Measurements from ENCODE around the gene ABCC4.

Gene ABCC4

DNA sequence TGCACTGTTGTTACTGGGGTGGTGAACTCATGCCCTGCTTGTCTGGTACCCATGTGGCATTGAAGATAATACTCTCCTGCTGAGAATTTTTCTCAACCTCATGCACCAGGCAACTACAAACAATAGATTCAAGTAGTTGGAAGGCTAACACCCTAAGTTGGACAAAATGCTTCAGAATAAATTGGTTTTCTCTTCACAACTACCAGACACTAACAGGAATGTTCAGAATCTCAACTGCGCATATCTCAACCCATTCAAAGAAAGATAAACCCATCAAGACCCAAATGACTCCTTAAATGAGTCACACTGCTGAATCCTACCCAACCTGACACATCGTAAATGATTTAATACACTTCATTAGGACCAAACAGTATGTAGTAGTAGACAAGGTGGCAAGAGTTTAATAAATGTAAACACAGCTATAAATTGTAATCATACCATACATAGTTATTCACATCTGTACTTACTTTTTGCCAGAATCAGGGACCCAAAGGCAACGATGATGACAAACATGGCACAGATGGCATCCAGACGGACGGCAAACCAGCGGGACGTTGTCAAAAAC is 227.4 kb downstream of the ABCC4 start:
- POLR2A ChIA-PET = no interaction called here
- 97% methylated on average over 5 of the region's 7 CpGs for WGBS (ENCODE audit: insufficient coverage)
- no peak for DNase-seq
- Histone ChIP-seq H3K4me3 (ENCODE audit: control insufficient read depth in 1 of 7, extremely low read depth in 1 of 7, insufficient read depth in 4 of 7, low read depth in 2 of 7, low read length in 6 of 7) (no peak overlapping the region), H3K4me1 (ENCODE audit: control extremely low read depth in 1 of 4, control insufficient read depth in 4 of 4, insufficient read depth in 4 of 4, low read length in 3 of 4) (no peaks in the 10 kb centered on the region), H3K9me3 (ENCODE audit: control extremely low read depth in 1 of 5, control insufficient read depth in 4 of 5, insufficient read depth in 2 of 5, low read depth in 1 of 5, low read length in 4 of 5) (peaks cover 0 to 6% (median 3%) of the 10 kb centered on the region in 5 experiments), H3K27me3 (replicated peaks in 2 of 5; ENCODE audit: control insufficient read depth in 4 of 5, insufficient read depth in 5 of 5, low read length in 4 of 5) (no peaks in the 10 kb centered on the region), H3K27ac (ENCODE audit: insufficient read depth in 1 of 2, low read depth in 1 of 2, low read length in 2 of 2, poor library complexity in 1 of 2, severe bottlenecking in 2 of 2) (no peak overlapping the region), H3K36me3 (ENCODE audit: control insufficient read depth in 4 of 4, insufficient read depth in 4 of 4, low read length in 3 of 4) (peaks cover 3 to 28% (median 11%) of the 10 kb centered on the region in 4 experiments)
- CTCF ChIA-PET = no interaction called here

- Histone ChIP-seq H3K4me3 (ENCODE audit: control insufficient read depth in 1 of 7, extremely low read depth in 1 of 7, insufficient read depth in 4 of 7, low read depth in 2 of 7, low read length in 6 of 7) (no peak overlapping the region), H3K36me3 (ENCODE audit: control insufficient read depth in 4 of 4, insufficient read depth in 4 of 4, low read length in 3 of 4) (peaks cover 6 to 24% (median 12%) of the 10 kb centered on the region in 4 experiments), H3K27ac (ENCODE audit: insufficient read depth in 1 of 2, low read depth in 1 of 2, low read length in 2 of 2, poor library complexity in 1 of 2, severe bottlenecking in 2 of 2) (no peak overlapping the region), H3K9me3 (ENCODE audit: control extremely low read depth in 1 of 5, control insufficient read depth in 4 of 5, insufficient read depth in 2 of 5, low read depth in 1 of 5, low read length in 4 of 5) (peaks cover 0 to 6% (median 3%) of the 10 kb centered on the region in 5 experiments), H3K27me3 (replicated peaks in 2 of 5; ENCODE audit: control insufficient read depth in 4 of 5, insufficient read depth in 5 of 5, low read length in 4 of 5) (no peaks in the 10 kb centered on the region), H3K4me1 (ENCODE audit: control extremely low read depth in 1 of 4, control insufficient read depth in 4 of 4, insufficient read depth in 4 of 4, low read length in 3 of 4) (no peaks in the 10 kb centered on the region)
- CTCF ChIA-PET = interaction anchor here (0.5 to 1.2 kb wide), 2 partner anchors 767 to 1990 kb away, joined by 3 read pairs; no protein-coding TSS in a partner anchor
- DNase-seq = no peak
- POLR2A ChIA-PET = no interaction called here
- 100% methylated on average over 1 of the region's 3 CpGs for WGBS (ENCODE audit: insufficient coverage)
Measured at GRCh38 chr13:95067303-95067702, 233.9 kb downstream of the ABCC4 start.

DNA sequence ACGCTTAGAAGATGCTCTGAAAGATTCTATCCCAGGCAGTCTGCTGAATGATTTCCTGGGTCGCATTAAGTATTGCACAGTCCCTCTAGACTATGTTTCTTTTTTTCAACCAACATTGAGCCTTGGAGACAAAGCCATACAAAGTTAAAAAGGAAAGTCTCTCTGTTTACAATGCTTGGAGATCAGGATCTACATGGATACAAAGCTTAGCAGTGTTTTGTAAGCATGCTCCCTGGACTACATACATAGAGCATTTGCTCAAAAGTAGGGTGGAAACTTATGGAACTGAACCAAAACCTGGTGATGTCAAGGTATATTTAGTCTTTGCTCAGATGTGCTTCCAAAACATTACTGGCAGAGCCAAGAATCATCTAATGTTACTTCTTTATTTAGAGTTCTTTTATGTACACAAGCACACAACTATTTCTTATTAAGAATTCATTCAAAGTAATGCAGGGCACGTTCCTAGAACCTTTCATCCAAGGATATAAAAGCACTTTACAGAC is 241.2 kb downstream of the ABCC4 start:
- ChIA-PET CTCF (no interaction called here), POLR2A (no interaction called here)
- no peak for DNase-seq
- Histone ChIP-seq H3K4me3 (ENCODE audit: control insufficient read depth in 1 of 7, extremely low read depth in 1 of 7, insufficient read depth in 4 of 7, low read depth in 2 of 7, low read length in 6 of 7) (no peak overlapping the region), H3K9me3 (ENCODE audit: control extremely low read depth in 1 of 5, control insufficient read depth in 4 of 5, insufficient read depth in 2 of 5, low read depth in 1 of 5, low read length in 4 of 5) (no peaks in the 10 kb centered on the region), H3K4me1 (ENCODE audit: control extremely low read depth in 1 of 4, control insufficient read depth in 4 of 4, insufficient read depth in 4 of 4, low read length in 3 of 4) (no peaks in the 10 kb centered on the region), H3K27me3 (replicated peaks in 2 of 5; ENCODE audit: control insufficient read depth in 4 of 5, insufficient read depth in 5 of 5, low read length in 4 of 5) (no peaks in the 10 kb centered on the region), H3K27ac (ENCODE audit: insufficient read depth in 1 of 2, low read depth in 1 of 2, low read length in 2 of 2, poor library complexity in 1 of 2, severe bottlenecking in 2 of 2) (no peak overlapping the region), H3K36me3 (ENCODE audit: control insufficient read depth in 4 of 4, insufficient read depth in 4 of 4, low read length in 3 of 4) (peaks cover 0 to 12% (median 2%) of the 10 kb centered on the region in 4 experiments)
- WGBS (ENCODE audit: insufficient coverage) = 96% methylated on average over 3 of the region's 3 CpGs

DNA sequence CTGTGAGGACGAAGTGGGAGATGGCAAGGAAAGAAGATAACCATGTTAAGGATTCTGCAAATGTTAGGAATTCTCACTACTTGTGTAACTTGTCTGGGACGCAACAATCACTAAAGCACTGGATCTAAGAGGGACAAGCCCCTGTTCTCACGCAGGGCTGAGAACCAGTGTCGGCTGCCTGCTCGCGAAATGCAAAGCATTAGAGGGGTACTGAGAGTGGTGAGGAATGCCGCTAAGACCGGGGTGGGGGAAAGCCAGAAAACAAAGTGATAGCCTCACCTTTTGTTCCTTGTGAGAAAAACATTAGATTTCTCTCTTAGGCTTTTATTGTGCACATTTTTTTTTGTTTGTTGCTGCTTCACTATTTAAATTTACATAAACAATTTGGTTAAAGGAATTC is 241.9 kb downstream of the ABCC4 start:
- ChIA-PET POLR2A (no interaction called here), CTCF (no interaction called here)
- H3K4me3 ChIP-seq (ENCODE audit: control insufficient read depth in 1 of 7, extremely low read depth in 1 of 7, insufficient read depth in 4 of 7, low read depth in 2 of 7, low read length in 6 of 7) = no peak overlapping the region
- peaks cover 0 to 12% (median 2%) of the 10 kb centered on the region in 4 experiments for H3K36me3 ChIP-seq (ENCODE audit: control insufficient read depth in 4 of 4, insufficient read depth in 4 of 4, low read length in 3 of 4)
- WGBS (ENCODE audit: insufficient coverage) = 100% methylated on average over 2 of the region's 8 CpGs
- H3K27me3 ChIP-seq (replicated peaks in 2 of 5; ENCODE audit: control insufficient read depth in 4 of 5, insufficient read depth in 5 of 5, low read length in 4 of 5) = no peaks in the 10 kb centered on the region
- H3K4me1 ChIP-seq (ENCODE audit: control extremely low read depth in 1 of 4, control insufficient read depth in 4 of 4, insufficient read depth in 4 of 4, low read length in 3 of 4) = no peaks in the 10 kb centered on the region
- DNase-seq = no peak
- no peaks in the 10 kb centered on the region for H3K9me3 ChIP-seq (ENCODE audit: control extremely low read depth in 1 of 5, control insufficient read depth in 4 of 5, insufficient read depth in 2 of 5, low read depth in 1 of 5, low read length in 4 of 5)
- H3K27ac ChIP-seq (ENCODE audit: insufficient read depth in 1 of 2, low read depth in 1 of 2, low read length in 2 of 2, poor library complexity in 1 of 2, severe bottlenecking in 2 of 2) = no peak overlapping the region

DNA sequence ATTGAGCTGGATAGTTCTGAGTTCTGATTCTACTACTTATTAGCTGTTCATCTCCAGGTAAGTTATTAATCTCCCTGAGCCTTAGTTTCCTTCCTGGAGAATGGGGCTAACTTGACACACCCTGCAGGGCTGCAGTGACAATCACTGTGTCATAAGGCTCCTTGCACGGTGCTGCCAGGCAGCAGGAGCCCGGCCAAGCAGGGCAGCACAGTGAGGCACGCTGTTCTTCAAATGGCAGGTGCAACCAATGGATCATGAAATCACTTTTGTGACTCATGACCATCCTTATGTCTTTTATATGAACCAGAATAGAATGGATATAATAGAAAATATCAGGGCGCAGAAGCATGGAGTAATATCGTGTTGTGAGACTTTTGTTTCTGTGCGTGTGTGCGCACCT is 242.6 kb downstream of the ABCC4 start:
- H3K36me3 ChIP-seq (ENCODE audit: control insufficient read depth in 4 of 4, insufficient read depth in 4 of 4, low read length in 3 of 4) = peaks cover 0 to 14% (median 2%) of the 10 kb centered on the region in 4 experiments
- no peaks in the 10 kb centered on the region for H3K9me3 ChIP-seq (ENCODE audit: control extremely low read depth in 1 of 5, control insufficient read depth in 4 of 5, insufficient read depth in 2 of 5, low read depth in 1 of 5, low read length in 4 of 5)
- 94% methylated on average over 7 of the region's 7 CpGs for WGBS (ENCODE audit: insufficient coverage)
- H3K27me3 ChIP-seq (replicated peaks in 2 of 5; ENCODE audit: control insufficient read depth in 4 of 5, insufficient read depth in 5 of 5, low read length in 4 of 5) = no peaks in the 10 kb centered on the region
- no peak for DNase-seq
- ChIA-PET POLR2A (no interaction called here), CTCF (no interaction called here)
- H3K27ac ChIP-seq (ENCODE audit: insufficient read depth in 1 of 2, low read depth in 1 of 2, low read length in 2 of 2, poor library complexity in 1 of 2, severe bottlenecking in 2 of 2) = no peak overlapping the region
- no peak overlapping the region for H3K4me3 ChIP-seq (ENCODE audit: control insufficient read depth in 1 of 7, extremely low read depth in 1 of 7, insufficient read depth in 4 of 7, low read depth in 2 of 7, low read length in 6 of 7)
- no peaks in the 10 kb centered on the region for H3K4me1 ChIP-seq (ENCODE audit: control extremely low read depth in 1 of 4, control insufficient read depth in 4 of 4, insufficient read depth in 4 of 4, low read length in 3 of 4)

- no peaks in the 10 kb centered on the region for H3K4me1 ChIP-seq (ENCODE audit: control extremely low read depth in 1 of 4, control insufficient read depth in 4 of 4, insufficient read depth in 4 of 4, low read length in 3 of 4)
- ChIA-PET CTCF (interaction anchor here (0.6 kb wide), 1 partner anchor 194 kb away, joined by 3 read pairs; no protein-coding TSS in a partner anchor), POLR2A (no interaction called here)
- no peaks in the 10 kb centered on the region for H3K27me3 ChIP-seq (replicated peaks in 2 of 5; ENCODE audit: control insufficient read depth in 4 of 5, insufficient read depth in 5 of 5, low read length in 4 of 5)
- WGBS (ENCODE audit: insufficient coverage) = 100% methylated on average over 1 of the region's 1 CpG
- no peak overlapping the region for H3K4me3 ChIP-seq (ENCODE audit: control insufficient read depth in 1 of 7, extremely low read depth in 1 of 7, insufficient read depth in 4 of 7, low read depth in 2 of 7, low read length in 6 of 7)
- peaks cover 0 to 8% (median 2%) of the 10 kb centered on the region in 4 experiments for H3K36me3 ChIP-seq (ENCODE audit: control insufficient read depth in 4 of 4, insufficient read depth in 4 of 4, low read length in 3 of 4)
- DNase-seq = no peak
- H3K27ac ChIP-seq (ENCODE audit: insufficient read depth in 1 of 2, low read depth in 1 of 2, low read length in 2 of 2, poor library complexity in 1 of 2, severe bottlenecking in 2 of 2) = no peak overlapping the region
- H3K9me3 ChIP-seq (ENCODE audit: control extremely low read depth in 1 of 5, control insufficient read depth in 4 of 5, insufficient read depth in 2 of 5, low read depth in 1 of 5, low read length in 4 of 5) = no peaks in the 10 kb centered on the region
Measured at GRCh38 chr13:95056266-95056665, 245.0 kb downstream of the ABCC4 start.

GRCh38 chr13:95050800-95051615 is 250.2 kb downstream of the ABCC4 start:
- no peaks in the 10 kb centered on the region for H3K9me3 ChIP-seq (ENCODE audit: control extremely low read depth in 1 of 5, control insufficient read depth in 4 of 5, insufficient read depth in 2 of 5, low read depth in 1 of 5, low read length in 4 of 5)
- H3K36me3 ChIP-seq (ENCODE audit: control insufficient read depth in 4 of 4, insufficient read depth in 4 of 4, low read length in 3 of 4) = peaks cover 0 to 2% (median 0%) of the 10 kb centered on the region in 4 experiments
- H3K27ac ChIP-seq (ENCODE audit: insufficient read depth in 1 of 2, low read depth in 1 of 2, low read length in 2 of 2, poor library complexity in 1 of 2, severe bottlenecking in 2 of 2) = no peak overlapping the region
- H3K4me1 ChIP-seq (ENCODE audit: control extremely low read depth in 1 of 4, control insufficient read depth in 4 of 4, insufficient read depth in 4 of 4, low read length in 3 of 4) = no peaks in the 10 kb centered on the region
- ChIA-PET CTCF (no interaction called here), POLR2A (no interaction called here)
- H3K4me3 ChIP-seq (ENCODE audit: control insufficient read depth in 1 of 7, extremely low read depth in 1 of 7, insufficient read depth in 4 of 7, low read depth in 2 of 7, low read length in 6 of 7) = no peak overlapping the region
- H3K27me3 ChIP-seq (replicated peaks in 2 of 5; ENCODE audit: control insufficient read depth in 4 of 5, insufficient read depth in 5 of 5, low read length in 4 of 5) = no peaks in the 10 kb centered on the region
- DNase-seq = no peak
- 61% methylated on average over 3 of the region's 3 CpGs for WGBS (ENCODE audit: insufficient coverage)
